Measurements from ENCODE around the gene ZNF664. TPM values are rescaled to one million over a fixed set of nuclear protein-coding genes. Genes with fewer than 3 reads are reported as not detected.

ZNF664 gene
- total RNA-seq, 1 experiment from 2014 or later, result 124 TPM

Other genes with a start within 250 kb of the ZNF664 start
- 1.3 TPM for gene DNAH10, start 210.9 kb upstream of the ZNF664 start, total RNA-seq (2021; ENCODE audit: unreplicated experiment)
- 9.7 TPM for gene CCDC92, start 384 bp upstream of the ZNF664 start, total RNA-seq (2021; ENCODE audit: unreplicated experiment)

Measured in HCT116 (cell line).